T-helper 22 cell (primary cell): ENCODE results near the gene ANKH.

ENCODE experiments used
- DNase-seq: peaks from one replicate; pipeline ENCODE4 v3.0.0-alpha.2; 2020; ENCODE audit warnings: low read depth

The ANKH gene

DNA sequence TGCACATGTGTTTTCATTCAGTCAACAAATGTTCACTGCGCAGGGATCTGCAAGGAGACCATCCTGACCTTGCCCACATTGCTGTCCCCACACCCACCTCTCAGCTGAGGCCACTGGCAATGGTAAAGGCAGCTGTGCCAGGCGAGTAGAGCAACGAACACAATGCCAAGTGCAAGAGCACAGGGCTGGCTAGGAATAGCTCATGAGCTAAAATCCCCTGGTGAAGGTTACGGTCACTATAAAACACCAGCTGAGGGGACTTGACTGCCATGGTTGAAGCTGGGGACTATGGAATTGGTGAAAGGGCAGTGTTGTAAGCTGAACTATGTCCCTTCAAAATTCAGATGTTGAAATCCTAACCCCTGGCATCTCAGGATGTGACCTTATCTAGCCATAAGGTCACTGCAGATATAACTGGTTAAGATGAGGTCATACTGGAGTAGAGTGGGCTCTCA is 111.0 kb downstream of the ANKH start:
- no peak for DNase-seq

DNA sequence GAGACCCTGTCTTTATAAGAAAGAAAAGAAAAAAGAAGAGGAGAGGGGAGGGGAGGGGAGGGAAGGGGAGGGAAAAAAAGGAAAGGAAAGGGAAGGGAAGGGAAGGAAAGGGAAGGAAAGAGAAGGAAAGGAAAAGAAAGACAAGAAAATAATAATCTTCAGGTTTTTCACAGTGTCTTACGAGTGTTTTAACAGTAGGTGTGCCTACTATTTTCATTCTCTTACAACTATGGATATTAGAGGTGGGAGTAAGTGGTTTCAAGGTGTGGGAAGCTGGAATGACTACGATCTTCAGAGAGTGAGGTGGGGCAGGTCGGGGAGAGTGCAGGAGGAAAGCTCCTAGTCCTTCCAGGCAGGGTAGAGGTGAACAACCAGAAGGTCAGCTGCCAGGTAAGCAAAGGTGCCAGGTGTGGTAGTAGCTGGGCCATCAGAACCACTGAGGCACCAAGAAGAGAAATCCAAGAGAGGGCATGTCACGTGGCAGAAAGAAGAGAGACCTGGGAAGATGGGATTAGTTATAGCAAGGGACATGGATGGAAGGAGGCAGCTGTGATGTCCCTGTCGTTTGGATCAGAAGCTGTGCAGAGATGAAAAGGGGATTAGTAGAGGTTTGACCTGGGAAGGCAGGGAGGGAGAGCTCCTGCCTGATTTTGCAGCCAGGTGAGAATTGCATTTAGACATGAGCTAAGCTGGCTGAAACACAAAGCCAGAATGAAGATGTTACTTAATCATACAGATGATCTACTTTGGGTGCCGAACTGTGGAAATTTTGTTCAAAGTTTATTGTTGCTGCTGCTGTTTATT is 111.6 kb downstream of the ANKH start:
- no peak for DNase-seq

DNA sequence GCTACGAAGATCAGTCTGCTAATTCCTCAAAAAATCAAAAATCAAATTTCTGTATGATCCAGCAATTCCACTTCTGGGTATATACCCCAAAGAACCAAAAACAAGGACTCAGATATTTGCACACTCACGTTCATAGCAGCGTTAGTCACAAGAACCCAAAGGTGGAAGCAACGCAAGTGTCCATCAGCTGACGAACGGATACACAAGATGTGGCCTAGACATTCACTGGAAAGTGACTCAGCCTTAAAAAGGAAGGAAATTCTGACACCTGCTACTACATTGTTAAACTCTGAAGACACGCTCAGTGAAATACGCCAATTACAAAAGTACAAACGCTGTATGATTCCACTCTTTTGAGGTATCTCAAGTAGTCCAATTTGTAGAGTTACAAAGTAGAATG is 113.7 kb downstream of the ANKH start:
- DNase-seq: no peak

- no peak for DNase-seq
Observed at GRCh38 chr5:14756478-14756877, 115.1 kb downstream of the ANKH start.

GRCh38 chr5:14753947-14754346 is 117.6 kb downstream of the ANKH start:
- DNase-seq: no peak

DNA sequence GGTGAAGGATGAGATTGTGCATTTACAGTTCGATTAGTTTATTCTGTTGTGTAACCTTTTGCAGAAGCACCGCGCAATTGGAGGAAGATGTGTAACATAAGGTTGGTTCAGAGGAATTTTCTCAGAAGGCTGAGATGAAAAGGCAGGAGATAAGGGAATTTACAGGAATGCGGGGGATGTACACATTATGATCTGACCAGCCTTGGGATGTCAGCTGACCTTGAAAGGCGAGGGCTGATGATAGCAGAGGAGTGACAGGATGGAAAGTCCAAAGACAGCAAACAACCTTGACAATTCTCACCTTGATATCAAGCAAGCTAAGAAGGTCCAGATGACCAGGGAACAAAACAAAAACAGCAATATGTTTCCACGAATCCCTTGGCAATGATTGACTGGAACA is 118.3 kb downstream of the ANKH start:
- DNase-seq: no peak

DNA sequence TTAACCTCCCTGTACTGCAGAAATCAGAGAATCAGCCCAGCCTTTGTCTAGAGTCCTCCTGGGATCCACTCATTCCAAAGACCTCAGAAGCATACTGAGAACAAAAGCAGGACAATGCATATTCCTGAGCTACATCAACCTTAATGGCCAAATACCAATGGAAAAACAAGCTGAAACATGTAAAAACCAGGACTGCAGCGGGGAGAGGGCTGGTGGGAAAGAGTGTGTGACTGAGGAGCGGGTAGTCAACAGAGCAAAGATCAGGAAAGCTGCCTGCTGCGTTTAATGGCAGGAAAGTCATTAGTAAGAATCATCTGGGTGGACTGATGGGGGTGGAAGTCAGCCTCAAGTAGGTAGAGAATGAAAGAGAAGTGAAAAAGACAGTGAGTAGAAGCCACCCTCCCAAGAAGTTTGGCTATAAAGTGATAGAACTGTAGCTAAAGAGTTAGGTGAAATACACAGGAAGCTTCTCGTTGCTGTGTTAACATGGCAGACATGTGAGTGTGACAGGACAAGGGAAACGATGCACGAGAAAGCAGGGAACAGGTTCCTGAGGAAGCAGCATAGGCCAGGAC is 119.0 kb downstream of the ANKH start:
- DNase-seq: no peak

DNA sequence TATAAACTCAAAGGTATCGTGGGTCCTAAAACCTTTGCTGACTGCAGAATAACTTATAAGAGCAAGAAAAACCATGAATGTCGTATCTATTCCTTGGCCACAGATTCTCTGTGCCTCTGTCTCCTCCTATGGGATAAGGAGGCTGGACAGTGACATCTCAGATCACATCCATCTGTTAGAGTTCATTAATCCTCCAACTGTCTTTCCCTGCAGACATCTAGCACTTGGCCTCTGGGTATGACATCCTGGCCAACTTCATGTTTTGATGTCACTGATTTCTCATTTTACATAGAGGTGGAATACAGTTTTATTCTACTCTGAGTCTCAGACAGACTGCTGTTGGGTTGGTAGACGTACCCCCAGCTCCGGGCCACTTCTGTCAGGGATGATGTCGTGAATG is 120.9 kb downstream of the ANKH start:
- no peak for DNase-seq

GRCh38 chr5:14749579-14750101 is 121.9 kb downstream of the ANKH start:
- DNase-seq: no peak

- DNase-seq: no peak
Observed at GRCh38 chr5:14748180-14748900, 123.2 kb downstream of the ANKH start.

DNA sequence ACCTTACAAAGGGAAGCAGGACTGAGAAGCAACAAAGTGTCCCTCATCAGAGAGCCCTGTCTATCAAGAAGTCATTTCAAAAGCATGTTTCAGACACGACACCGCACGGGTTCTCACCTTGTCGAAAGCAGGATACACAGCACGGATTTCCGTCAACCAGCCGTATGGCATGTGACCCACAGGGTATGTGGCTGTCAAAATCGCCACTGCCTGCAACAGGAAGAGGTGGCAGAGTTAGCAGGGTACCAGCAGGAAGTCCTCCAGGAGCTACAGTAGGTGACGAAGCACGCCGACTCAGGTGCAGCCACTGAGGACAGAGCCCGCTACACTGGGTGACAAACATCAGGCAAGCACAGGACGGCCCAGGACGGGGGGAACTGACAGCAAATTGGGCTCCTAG is 125.8 kb downstream of the ANKH start:
- no peak for DNase-seq

- DNase-seq: no peak
Observed at GRCh38 chr5:14745188-14745563, 126.4 kb downstream of the ANKH start.

DNA sequence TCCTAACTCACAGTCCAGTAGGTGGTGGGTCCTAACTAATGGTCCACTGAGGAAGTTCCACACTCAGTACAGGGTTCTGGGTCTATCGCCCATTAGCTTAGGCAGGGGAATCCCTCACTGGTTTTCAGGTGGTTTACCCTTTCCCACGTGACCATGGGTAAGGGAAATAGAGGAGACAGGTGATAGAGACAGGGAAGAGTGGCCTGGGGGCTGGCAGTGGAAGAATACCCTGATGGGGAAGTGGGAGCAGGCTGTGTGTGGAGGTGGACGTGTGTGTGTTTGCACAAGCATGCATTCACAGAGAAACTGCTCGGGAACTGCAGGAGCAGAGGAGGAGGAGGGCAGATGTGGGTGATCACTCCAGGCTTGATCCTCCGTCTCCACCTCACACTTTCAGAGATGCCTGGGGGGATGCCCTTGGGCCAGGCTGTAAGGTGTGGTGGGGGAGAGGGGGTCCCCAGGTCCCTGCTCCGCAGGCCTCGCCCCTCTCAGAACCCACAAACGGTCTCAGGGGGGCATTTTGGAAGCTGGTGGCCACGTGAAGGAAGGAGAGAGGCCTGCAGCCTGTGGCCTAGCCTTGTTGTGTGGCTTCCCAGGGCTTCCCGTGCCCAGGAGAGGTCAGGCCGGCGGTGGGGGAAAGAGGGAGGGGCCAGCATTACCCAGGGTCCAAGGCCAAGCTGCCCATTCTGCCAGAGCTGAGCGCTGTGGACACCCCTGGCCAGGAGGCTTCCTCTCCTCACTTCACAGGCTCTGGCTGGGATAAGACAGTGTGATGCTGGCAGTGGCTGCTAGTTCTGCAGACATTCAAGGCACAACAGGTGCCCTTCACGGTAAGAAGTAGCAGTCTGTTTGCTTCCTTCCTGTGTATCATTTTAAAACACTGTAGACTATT is 127.0 kb downstream of the ANKH start:
- DNase-seq: no peak

DNA sequence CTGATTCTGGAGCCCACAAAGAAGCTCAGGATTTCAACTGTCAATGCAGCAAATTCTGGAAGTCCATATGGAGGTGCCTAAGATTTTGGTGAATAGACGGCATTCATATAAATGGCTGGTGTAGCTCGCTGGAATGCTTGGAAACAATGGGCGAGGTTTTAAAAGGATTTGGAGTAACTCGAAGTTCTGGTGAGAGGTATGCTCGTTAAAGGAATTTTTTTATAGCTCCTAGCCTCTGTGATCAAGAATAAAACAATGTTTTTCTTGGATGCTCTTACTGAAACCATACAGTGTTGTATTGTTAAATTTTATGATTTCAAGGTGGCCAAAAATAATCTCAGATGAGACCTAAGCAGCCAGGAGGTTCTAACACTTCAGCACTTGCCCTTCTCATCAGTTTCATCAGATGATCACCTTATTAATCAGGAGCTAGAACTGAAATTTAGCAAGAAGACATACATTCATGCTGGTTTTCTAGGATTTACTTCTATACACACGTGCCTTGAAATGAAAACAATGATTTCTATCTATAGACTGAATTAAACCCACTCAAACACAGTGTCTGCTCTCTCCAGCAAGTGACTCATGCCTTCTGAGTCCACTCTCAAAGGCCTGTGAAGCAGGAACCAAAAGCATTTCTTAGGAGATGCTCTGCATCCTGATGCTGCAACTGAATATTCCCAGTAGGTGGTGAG is 127.8 kb downstream of the ANKH start:
- DNase-seq: no peak

DNA sequence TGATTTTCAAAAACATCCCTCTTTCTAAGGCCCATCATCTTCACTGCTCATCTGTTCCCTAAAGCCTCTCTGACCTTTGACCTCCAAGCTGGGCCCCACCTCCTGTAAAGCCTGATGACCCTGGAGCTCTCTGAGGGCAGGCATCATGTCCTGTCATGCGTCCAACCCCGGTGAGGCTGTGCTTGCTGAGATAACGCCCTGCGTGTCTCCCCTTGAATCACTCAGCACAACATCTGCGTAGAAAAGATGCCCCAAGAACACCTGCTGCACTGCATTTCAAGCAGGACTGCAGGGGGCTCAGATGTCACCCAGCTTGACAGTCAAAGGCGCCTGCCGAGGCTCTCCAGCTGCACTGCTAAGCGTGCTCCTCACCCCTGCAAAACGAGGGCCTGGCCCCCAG is 129.1 kb downstream of the ANKH start:
- DNase-seq: no peak

DNA sequence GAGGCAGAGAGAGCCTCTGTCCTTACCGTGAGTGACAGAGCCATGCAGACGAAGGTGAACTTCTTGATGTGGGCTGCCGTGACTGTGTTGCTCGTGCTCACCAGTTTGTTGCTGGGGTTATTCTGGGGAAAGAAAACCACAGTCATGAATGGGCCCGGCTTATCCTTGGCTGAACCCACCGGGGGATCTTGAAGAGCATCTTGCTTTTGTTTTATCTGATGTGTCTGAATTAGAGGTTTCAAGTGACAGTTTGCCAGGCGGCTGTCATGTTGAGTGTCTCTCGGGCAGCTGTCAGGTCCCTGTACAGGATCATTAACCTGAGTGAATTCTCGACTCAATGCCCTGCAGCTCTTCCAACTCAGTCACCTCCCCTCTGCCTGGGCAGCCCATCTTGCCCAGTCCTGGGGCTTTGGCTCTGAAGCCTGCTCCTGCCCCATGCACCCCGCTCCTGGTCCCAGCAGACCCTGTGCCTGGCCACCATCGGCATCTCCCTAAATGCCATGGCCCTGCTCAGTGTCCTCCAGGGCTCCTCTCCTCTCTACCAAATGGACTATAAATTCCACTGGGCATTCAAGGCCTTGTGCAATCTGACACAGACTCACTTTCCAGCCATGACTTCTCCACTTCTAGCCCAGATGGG is 129.7 kb downstream of the ANKH start:
- DNase-seq: no peak

- no peak for DNase-seq
Observed at GRCh38 chr5:14741131-14741530, 130.4 kb downstream of the ANKH start.

- no peak for DNase-seq
Observed at GRCh38 chr5:14739981-14740380, 131.6 kb downstream of the ANKH start.

- DNase-seq: no peak
Observed at GRCh38 chr5:14739538-14739937, 132.0 kb downstream of the ANKH start.

DNA sequence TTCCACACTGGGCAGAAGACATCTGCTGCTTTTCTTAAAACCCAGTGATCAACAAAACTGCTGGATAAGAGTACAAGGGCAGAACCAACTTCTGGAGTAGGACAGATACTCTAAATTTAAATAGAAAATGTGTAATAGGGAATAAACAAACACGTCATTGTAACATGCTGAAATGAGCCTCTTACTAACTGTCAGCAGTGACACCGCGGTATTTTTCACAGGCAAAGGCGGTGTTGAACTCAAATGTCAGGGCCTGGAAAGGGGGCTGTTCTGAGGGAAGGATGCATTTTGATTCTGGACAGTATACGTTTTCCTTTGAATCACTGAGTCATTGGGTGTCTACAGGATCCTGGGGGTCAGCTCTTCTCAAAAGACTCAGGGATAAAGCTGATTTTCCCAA is 133.5 kb downstream of the ANKH start:
- DNase-seq: no peak

- DNase-seq: no peak
Observed at GRCh38 chr5:14737291-14737690, 134.3 kb downstream of the ANKH start.
